Panc1 (cell line): Measurements from ENCODE around the gene INF2. TPM values are rescaled to one million over a fixed set of nuclear protein-coding genes. Genes with fewer than 3 reads are reported as not detected.
A peak's percentile ranks its signal among the peaks of the same experiment; 100 is the strongest.

Experiments
- ATAC-seq: fragments of 200-7000 bp; cut with Tn5 transposase; 2 replicates; pipeline ENCODE4 v1.9.1; 2020; ENCODE audit warnings: mild to moderate bottlenecking, moderate library complexity
- BruUV-seq: library from RNA; stranded (reverse); fragments of 400-500 nt; replicated peaks from 2 replicates; lab custom pipeline; 2021; lab: Mats Ljungman, UMichigan
- CTCF ChIA-PET: fragments of 300-600 bp; sonication (Branson Sonifier 250); formaldehyde crosslinking; loops from one replicate; lab custom pipeline; 2022; ENCODE audit warnings: antibody characterized with exemption; lab: Charles Lee
- POLR2A ChIA-PET: fragments of 300-600 bp; sonication (Branson Sonifier 250); formaldehyde crosslinking; loops from one replicate; lab custom pipeline; 2022; ENCODE audit warnings: antibody characterized with exemption; lab: Charles Lee
- DNase-seq: peaks from one replicate; pipeline ENCODE4 v3.0.0-alpha.2; 2010; ENCODE audit warnings: low read depth, low spot score
- H3K27ac ChIP-seq: 2 replicates; pipeline ENCODE4 v1.5.1; 2011; ENCODE audit warnings: mild to moderate bottlenecking, low read length, inconsistent platforms
- H3K27me3 ChIP-seq: fragments of 200-500 bp; sonication (Bioruptor generic); 2 replicates; pipeline ENCODE4 v1.6.0; 2014; ENCODE audit warnings: low read length, inconsistent platforms; ENCODE audit not compliant: control insufficient read depth, insufficient read depth
- H3K36me3 ChIP-seq: fragments of 200-500 bp; sonication (Bioruptor generic); 2 replicates; pipeline ENCODE4 v1.5.1; 2014; ENCODE audit warnings: inconsistent platforms, mild to moderate bottlenecking, low read length, moderate library complexity; ENCODE audit not compliant: control insufficient read depth, insufficient read depth
- H3K4me1 ChIP-seq: 2 replicates; pipeline ENCODE4 v1.5.1; 2011; ENCODE audit warnings: inconsistent platforms, mild to moderate bottlenecking, low read length, moderate library complexity; ENCODE audit not compliant: control insufficient read depth, insufficient read depth
- H3K4me3 ChIP-seq, 2 experiments: 2 replicates each; pipeline ENCODE4 v1.5.1; 2011 to 2012; ENCODE audit warnings: low read depth in 2 of 2, low read length in 2 of 2, mild to moderate bottlenecking in 2 of 2, inconsistent platforms in 1 of 2, moderate library complexity in 1 of 2
- H3K9me3 ChIP-seq: fragments of 200-500 bp; sonication (Bioruptor generic); 2 replicates; pipeline ENCODE4 v1.5.1; 2014; ENCODE audit warnings: low read depth, mild to moderate bottlenecking, inconsistent platforms, low read length, moderate library complexity; ENCODE audit not compliant: control insufficient read depth, insufficient read depth
- POLR2AphosphoS5 ChIP-seq: IDR thresholded peaks from 2 replicates; pipeline ENCODE4 v1.6.1; 2012; ENCODE audit warnings: mild to moderate bottlenecking, low read depth, low read length, moderate library complexity
- SIN3A ChIP-seq: IDR thresholded peaks from 2 replicates; pipeline ENCODE4 v1.6.1; 2012; ENCODE audit warnings: low read depth, mild to moderate bottlenecking, low read length, moderate library complexity, borderline replicate concordance; ENCODE audit not compliant: insufficient read depth
- TCF7L2 ChIP-seq: IDR thresholded peaks from 2 replicates; pipeline ENCODE4 v1.6.1; 2011; ENCODE audit warnings: mild to moderate bottlenecking, low read depth, low read length, inconsistent platforms
- in situ Hi-C: cut with HindIII; loops from 2 replicates; pipeline ENCODE4 v1.10.0; 2016; ENCODE audit warnings: low sequenced_read_pairs, low pct_unique_long_range_greater_than_20kb
- intact Hi-C: fragments of 100-400 bp; cut with micrococcal nuclease; formaldehyde crosslinking; loops from one replicate; pipeline ENCODE4 v1.10.0; 2022; ENCODE audit not compliant: unreplicated experiment
- total RNA-seq: library from RNA; stranded (reverse); gene quantifications from one replicate; pipeline ENCODE4 v1.2.1, GENCODE V29; 2021; ENCODE audit not compliant: unreplicated experiment
- TF ChIP-seq, protein P1 (sequence below), 2 experiments: IDR thresholded peaks; 2 replicates each; pipeline ENCODE4 v1.6.1; 2011 to 2012; ENCODE audit warnings: low read depth in 2 of 2, control low read depth in 1 of 2, low read length in 1 of 2, mild to moderate bottlenecking in 1 of 2, moderate library complexity in 1 of 2; ENCODE audit not compliant: insufficient read depth in 1 of 2
- TF ChIP-seq, protein P2 (sequence below): fragments of 450-650 bp; IDR thresholded peaks from 2 replicates; pipeline ENCODE4 v1.5.1; 2017; ENCODE audit warnings: mild to moderate bottlenecking

The INF2 gene
- total RNA-seq, 1 experiment from 2014 or later: 195 TPM

GRCh38 chr14:104683653-104684448 is 5.6 kb upstream of the INF2 start:
- in situ Hi-C loops (no loop called here), intact Hi-C loops (no loop called here)
- ATAC-seq (no peak), DNase-seq (no peak)
- no peak for TF ChIP-seq TCF7L2
- no peak for TF ChIP-seq SIN3A
- TF ChIP-seq, protein P1, sequence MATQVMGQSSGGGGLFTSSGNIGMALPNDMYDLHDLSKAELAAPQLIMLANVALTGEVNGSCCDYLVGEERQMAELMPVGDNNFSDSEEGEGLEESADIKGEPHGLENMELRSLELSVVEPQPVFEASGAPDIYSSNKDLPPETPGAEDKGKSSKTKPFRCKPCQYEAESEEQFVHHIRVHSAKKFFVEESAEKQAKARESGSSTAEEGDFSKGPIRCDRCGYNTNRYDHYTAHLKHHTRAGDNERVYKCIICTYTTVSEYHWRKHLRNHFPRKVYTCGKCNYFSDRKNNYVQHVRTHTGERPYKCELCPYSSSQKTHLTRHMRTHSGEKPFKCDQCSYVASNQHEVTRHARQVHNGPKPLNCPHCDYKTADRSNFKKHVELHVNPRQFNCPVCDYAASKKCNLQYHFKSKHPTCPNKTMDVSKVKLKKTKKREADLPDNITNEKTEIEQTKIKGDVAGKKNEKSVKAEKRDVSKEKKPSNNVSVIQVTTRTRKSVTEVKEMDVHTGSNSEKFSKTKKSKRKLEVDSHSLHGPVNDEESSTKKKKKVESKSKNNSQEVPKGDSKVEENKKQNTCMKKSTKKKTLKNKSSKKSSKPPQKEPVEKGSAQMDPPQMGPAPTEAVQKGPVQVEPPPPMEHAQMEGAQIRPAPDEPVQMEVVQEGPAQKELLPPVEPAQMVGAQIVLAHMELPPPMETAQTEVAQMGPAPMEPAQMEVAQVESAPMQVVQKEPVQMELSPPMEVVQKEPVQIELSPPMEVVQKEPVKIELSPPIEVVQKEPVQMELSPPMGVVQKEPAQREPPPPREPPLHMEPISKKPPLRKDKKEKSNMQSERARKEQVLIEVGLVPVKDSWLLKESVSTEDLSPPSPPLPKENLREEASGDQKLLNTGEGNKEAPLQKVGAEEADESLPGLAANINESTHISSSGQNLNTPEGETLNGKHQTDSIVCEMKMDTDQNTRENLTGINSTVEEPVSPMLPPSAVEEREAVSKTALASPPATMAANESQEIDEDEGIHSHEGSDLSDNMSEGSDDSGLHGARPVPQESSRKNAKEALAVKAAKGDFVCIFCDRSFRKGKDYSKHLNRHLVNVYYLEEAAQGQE (IDR thresholded peaks at IDR 0.05; ENCODE audit: insufficient read depth in 1 of 2, low read depth in 2 of 2, low read length in 1 of 2): no peak
- Histone ChIP-seq H3K4me1 (peaks cover 66% of the 10 kb centered on the region), H3K27ac (peak overlapping the region; percentile 97), H3K4me3 (no peak overlapping the region), H3K36me3 (no peaks in the 10 kb centered on the region), H3K9me3 (no peaks in the 10 kb centered on the region), H3K27me3 (no peaks in the 10 kb centered on the region)
- POLR2A ChIA-PET: no interaction called here
- CTCF ChIA-PET: no interaction called here
- no TSS peak for BruUV-seq

DNA sequence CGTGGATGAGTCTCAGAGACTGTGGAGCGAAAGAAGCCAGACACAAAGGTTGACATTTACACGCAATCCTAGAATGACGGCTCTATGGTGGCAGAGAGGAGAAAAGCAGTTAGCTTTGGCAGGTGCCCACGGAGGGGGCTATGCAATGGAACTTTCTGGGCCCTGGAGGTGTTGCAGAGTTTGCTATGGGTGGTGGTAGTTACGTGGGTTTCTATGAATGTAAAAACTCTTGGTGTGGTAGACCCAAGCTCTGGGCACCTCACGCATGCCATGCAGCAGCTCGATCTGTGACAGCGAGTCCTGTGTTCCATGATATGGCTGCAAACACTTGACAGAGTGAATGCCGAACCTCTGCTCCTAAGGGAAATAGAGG is 5.0 kb upstream of the INF2 start:
- TF ChIP-seq, protein P2, sequence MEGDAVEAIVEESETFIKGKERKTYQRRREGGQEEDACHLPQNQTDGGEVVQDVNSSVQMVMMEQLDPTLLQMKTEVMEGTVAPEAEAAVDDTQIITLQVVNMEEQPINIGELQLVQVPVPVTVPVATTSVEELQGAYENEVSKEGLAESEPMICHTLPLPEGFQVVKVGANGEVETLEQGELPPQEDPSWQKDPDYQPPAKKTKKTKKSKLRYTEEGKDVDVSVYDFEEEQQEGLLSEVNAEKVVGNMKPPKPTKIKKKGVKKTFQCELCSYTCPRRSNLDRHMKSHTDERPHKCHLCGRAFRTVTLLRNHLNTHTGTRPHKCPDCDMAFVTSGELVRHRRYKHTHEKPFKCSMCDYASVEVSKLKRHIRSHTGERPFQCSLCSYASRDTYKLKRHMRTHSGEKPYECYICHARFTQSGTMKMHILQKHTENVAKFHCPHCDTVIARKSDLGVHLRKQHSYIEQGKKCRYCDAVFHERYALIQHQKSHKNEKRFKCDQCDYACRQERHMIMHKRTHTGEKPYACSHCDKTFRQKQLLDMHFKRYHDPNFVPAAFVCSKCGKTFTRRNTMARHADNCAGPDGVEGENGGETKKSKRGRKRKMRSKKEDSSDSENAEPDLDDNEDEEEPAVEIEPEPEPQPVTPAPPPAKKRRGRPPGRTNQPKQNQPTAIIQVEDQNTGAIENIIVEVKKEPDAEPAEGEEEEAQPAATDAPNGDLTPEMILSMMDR: no peak
- TF ChIP-seq SIN3A (no peak), TCF7L2 (no peak), POLR2AphosphoS5 (no peak)
- no peak for DNase-seq
- H3K9me3 ChIP-seq: no peaks in the 10 kb centered on the region
- H3K4me3 ChIP-seq: no peak overlapping the region
- ChIA-PET POLR2A (no interaction called here), CTCF (no interaction called here)
- peaks cover 60% of the 10 kb centered on the region for H3K4me1 ChIP-seq
- no peak for ATAC-seq
- no TSS peak for BruUV-seq
- no peaks in the 10 kb centered on the region for H3K36me3 ChIP-seq
- intact Hi-C loops: no loop called here
- in situ Hi-C loops: no loop called here
- H3K27me3 ChIP-seq: no peaks in the 10 kb centered on the region
- H3K27ac ChIP-seq: peak overlapping the region; percentile 97
